Esophagus muscularis mucosa (tissue), 4 donors: ENCODE results near the gene ERCC5. TPM values are rescaled to one million over a fixed set of nuclear protein-coding genes. Genes with fewer than 3 reads are reported as not detected.

Experiments
- DNase-seq: peaks from one replicate; pipeline ENCODE4 v3.0.0-alpha.2; 2017; ENCODE audit errors: extremely low spot score
- H3K27ac ChIP-seq, 4 donors: fragments of 200-600 bp; sonication (generic); replicated peaks in 1 of 4; 1 replicate in 3 of 4; 2 replicates in 1 of 4; pipeline ENCODE4 v1.5.1; 2016 to 2019; ENCODE audit warnings: mild to moderate bottlenecking in 1 of 4
- H3K27me3 ChIP-seq, 4 donors: fragments of 200-600 bp; sonication (generic); one replicate each; pipeline versions ENCODE4 v1.5.1 to v1.6.0; 2016 to 2019
- H3K36me3 ChIP-seq, 4 donors: fragments of 200-600 bp; sonication (generic); one replicate each; pipeline ENCODE4 v1.5.1; 2016 to 2019
- H3K4me1 ChIP-seq, 4 donors: fragments of 200-600 bp; sonication (generic); one replicate each; pipeline ENCODE4 v1.5.1; 2016 to 2019
- H3K4me3 ChIP-seq, 4 donors: fragments of 200-600 bp; sonication (generic); 1 replicate in 2 of 4; 2 replicates in 2 of 4; pipeline ENCODE4 v1.5.1; 2016 to 2019; ENCODE audit warnings: mild to moderate bottlenecking in 4 of 4, moderate library complexity in 1 of 4
- H3K9me3 ChIP-seq, 4 donors: fragments of 200-600 bp; sonication (generic); 1 replicate in 3 of 4; 2 replicates in 1 of 4; pipeline ENCODE4 v1.5.1; 2016 to 2019
- CTCF ChIP-seq, 3 experiments: fragments of 200-600 bp in 2 of 3; fragments of 450-650 bp in 1 of 3; sonication (generic) in 2 of 3; IDR thresholded peaks; one replicate each; pipeline ENCODE4 v1.5.1; 2017 to 2019; ENCODE audit warnings: antibody characterized with exemption in 3 of 3, mild to moderate bottlenecking in 2 of 3, moderate library complexity in 1 of 3
- EP300 ChIP-seq: sonication (generic); formaldehyde crosslinking; IDR thresholded peaks from one replicate; pipeline ENCODE4 v1.6.1; 2017; ENCODE audit warnings: antibody characterized with exemption
- POLR2A ChIP-seq: fragments of 450-650 bp; IDR thresholded peaks from one replicate; pipeline ENCODE4 v1.6.1; 2017; ENCODE audit warnings: antibody characterized with exemption, moderate library complexity, mild to moderate bottlenecking, low read depth
- POLR2AphosphoS5 ChIP-seq, 2 donors: sonication (generic); formaldehyde crosslinking; IDR thresholded peaks; one replicate each; pipeline ENCODE4 v1.6.1; 2017; ENCODE audit warnings: antibody characterized with exemption in 2 of 2
- WGBS: methylation state at CpG from one replicate; pipeline ENCODE4 v1.1.5; 2018; 5-methylcytosine and 5-hydroxymethylcytosine counted together
- intact Hi-C: fragments of 100-400 bp; cut with DNase I; formaldehyde crosslinking; loops from one replicate; pipeline ENCODE4 v1.15.1; 2023
- total RNA-seq, 4 donors: library from RNA; depleted of rRNA; stranded (reverse); fragments of >200 nt; gene quantifications; one replicate each; pipeline versions ENCODE4 v1.1.0 to v1.2.1, GENCODE V29; 2016

Gene ERCC5
- total RNA-seq, 4 donors from 2014 or later: 36.1 to 61.0 (median 44.0) TPM

GRCh38 chr13:102800145-102801041 lies 45.4 kb upstream of the ERCC5 start:
- Histone ChIP-seq H3K4me1 (peaks cover 26 to 71% (median 37%) of the 10 kb centered on the region in 4 donors), H3K27ac (peak overlapping the region; percentile 83 to 91 (median 85)), H3K27me3 (no peaks in the 10 kb centered on the region), H3K9me3 (no peaks in the 10 kb centered on the region), H3K36me3 (peaks cover 0 to 5% (median 0%) of the 10 kb centered on the region in 4 donors), H3K4me3 (peak overlapping the region; percentile 76 to 90 (median 86))
- peak; percentile 66 to 79 (median 71) for TF ChIP-seq CTCF (IDR thresholded peaks at IDR 0.05)
- TF ChIP-seq EP300: no peak
- peak in 1 of 2 donors; percentile 35 for TF ChIP-seq POLR2AphosphoS5 (IDR thresholded peaks at IDR 0.05)
- intact Hi-C loops: loop anchor here (2.0 to 5.0 kb wide), 2 partner anchors 26 to 42 kb away; no protein-coding TSS in a partner anchor
- DNase-seq: peak; percentile 93
- WGBS: 3% methylated on average over 44 of the region's 81 CpGs

DNA sequence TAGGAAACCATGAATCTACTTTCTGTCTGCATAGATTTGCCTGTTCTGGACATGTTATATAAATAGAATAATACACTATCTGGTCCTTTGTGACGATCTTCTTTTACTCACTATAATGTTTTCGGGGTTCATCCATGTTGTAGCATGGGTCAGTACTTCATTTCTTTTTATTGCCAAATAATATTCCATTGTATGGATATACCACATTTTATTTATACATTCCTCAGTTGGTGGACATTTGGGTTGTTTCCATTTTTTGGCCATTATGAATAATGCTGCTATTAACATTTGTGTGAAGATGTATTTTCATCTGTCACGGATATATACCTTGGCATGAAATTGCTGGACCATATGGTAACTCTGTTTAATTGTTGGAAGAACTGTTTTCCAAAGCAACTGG lies 40.2 kb upstream of the ERCC5 start:
- H3K27ac ChIP-seq: no peak overlapping the region
- no peak for DNase-seq
- 96% methylated on average over 3 of the region's 3 CpGs for WGBS
- H3K36me3 ChIP-seq: peaks cover 0 to 7% (median 4%) of the 10 kb centered on the region in 4 donors
- TF ChIP-seq POLR2A (no peak), CTCF (IDR thresholded peaks at IDR 0.05) (no peak), POLR2AphosphoS5 (IDR thresholded peaks at IDR 0.05) (no peak), EP300 (no peak)
- H3K9me3 ChIP-seq: peaks cover 0 to under 1% (median 0%) of the 10 kb centered on the region in 4 donors
- no peaks in the 10 kb centered on the region for H3K27me3 ChIP-seq
- H3K4me1 ChIP-seq: peaks cover 16 to 40% (median 20%) of the 10 kb centered on the region in 4 donors
- intact Hi-C loops: no loop called here
- H3K4me3 ChIP-seq: no peak overlapping the region

- intact Hi-C loops: no loop called here
- DNase-seq: no peak
- Histone ChIP-seq H3K9me3 (peaks cover 0 to 10% (median 0%) of the 10 kb centered on the region in 4 donors), H3K4me1 (peaks cover 0 to 26% (median 6%) of the 10 kb centered on the region in 4 donors), H3K4me3 (no peak overlapping the region), H3K36me3 (peaks cover 0 to 17% (median 6%) of the 10 kb centered on the region in 4 donors), H3K27me3 (no peaks in the 10 kb centered on the region), H3K27ac (no peak overlapping the region)
- no peak for TF ChIP-seq EP300
- TF ChIP-seq CTCF (IDR thresholded peaks at IDR 0.05): no peak
- no peak for TF ChIP-seq POLR2A
- WGBS: 99% methylated on average over 3 of the region's 3 CpGs
Measured at GRCh38 chr13:102807699-102808098, 38.1 kb upstream of the ERCC5 start.

DNA sequence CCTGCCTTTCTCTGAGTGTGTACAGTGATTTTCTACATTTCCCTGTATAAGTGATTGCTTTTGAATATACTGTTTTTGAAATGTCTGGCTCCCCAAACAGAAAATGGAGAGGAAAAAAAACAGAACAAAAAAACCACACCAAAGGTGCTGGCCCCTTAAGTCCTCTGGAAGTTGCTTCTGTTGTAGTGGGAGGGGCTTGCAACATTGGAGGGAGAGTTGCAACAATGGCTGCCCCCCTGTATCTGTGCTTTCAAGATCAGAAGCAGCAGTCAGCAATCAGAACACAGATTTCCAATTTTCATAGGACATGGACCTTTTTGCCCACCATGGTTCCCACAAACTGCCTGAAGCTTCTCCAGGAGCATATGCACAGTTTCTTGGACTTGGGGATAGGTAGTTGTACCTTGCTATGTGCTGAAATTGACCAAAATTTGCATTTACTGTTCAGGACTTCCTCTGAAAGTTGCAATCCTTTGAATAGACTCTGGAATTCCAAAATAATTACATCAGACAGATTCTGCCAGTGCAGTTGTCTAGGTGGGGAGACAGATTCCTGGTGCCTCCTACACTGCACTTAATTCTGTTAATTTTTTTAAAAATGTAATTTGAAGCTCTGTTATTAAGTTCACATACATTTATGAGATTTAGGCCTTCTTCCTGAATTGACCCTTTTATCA lies 33.1 kb upstream of the ERCC5 start:
- H3K9me3 ChIP-seq: peaks cover 0 to 10% (median 0%) of the 10 kb centered on the region in 4 donors
- intact Hi-C loops: no loop called here
- no peak for DNase-seq
- no peak overlapping the region for H3K27ac ChIP-seq
- TF ChIP-seq POLR2AphosphoS5 (IDR thresholded peaks at IDR 0.05): no peak
- H3K4me1 ChIP-seq: peaks cover 0 to 9% (median 7%) of the 10 kb centered on the region in 4 donors
- no peaks in the 10 kb centered on the region for H3K27me3 ChIP-seq
- no peak overlapping the region for H3K4me3 ChIP-seq
- peaks cover 0 to 35% (median 15%) of the 10 kb centered on the region in 4 donors for H3K36me3 ChIP-seq

DNA sequence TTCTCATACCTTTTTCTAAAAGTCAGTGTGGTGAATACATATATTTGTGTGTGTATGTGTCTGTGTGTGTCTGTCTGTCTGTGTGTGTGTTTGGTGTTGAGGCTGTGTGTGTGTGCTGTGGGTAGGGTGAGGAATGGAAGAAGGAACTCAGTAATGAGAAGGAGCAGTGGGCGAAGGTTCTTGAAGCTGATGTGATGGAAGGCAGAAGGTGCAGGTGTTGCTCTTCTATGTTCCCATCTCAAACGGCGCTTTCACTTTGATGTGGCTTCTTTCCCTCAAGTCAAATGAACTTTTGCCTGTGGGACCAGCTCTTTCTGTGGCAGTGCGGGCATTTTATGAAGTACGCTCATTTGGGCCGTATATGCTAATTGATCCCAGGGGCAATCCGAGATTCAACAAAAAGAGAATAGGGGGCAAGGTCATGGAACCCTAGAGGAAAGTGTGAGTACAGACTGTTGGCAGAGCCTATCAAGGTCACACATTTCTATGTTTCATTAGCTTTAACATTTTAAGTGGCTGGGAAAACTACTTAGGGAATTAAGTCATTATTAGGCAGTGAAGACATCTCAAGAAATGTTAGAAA lies 31.7 kb upstream of the ERCC5 start:
- Histone ChIP-seq H3K4me1 (peaks cover 0 to 9% (median 7%) of the 10 kb centered on the region in 4 donors), H3K27me3 (no peaks in the 10 kb centered on the region), H3K4me3 (no peak overlapping the region), H3K27ac (no peak overlapping the region), H3K36me3 (peaks cover 0 to 39% (median 23%) of the 10 kb centered on the region in 4 donors), H3K9me3 (peaks cover 0 to 10% (median 0%) of the 10 kb centered on the region in 4 donors)
- intact Hi-C loops: no loop called here
- 92% methylated on average over 7 of the region's 7 CpGs for WGBS
- TF ChIP-seq POLR2A (no peak), POLR2AphosphoS5 (IDR thresholded peaks at IDR 0.05) (no peak), CTCF (IDR thresholded peaks at IDR 0.05) (no peak), EP300 (no peak)
- no peak for DNase-seq
